H1 (cell line): ENCODE measurements around the gene CYB561. TPM values are rescaled to one million over a fixed set of nuclear protein-coding genes. Genes with fewer than 3 reads are reported as not detected.

Experiments used
- CTCF ChIA-PET: fragments of 300-600 bp; sonication (Branson Sonifier 250); formaldehyde crosslinking; loops from one replicate; lab custom pipeline; 2021; ENCODE audit not compliant: partially characterized antibody; lab: Charles Lee
- POLR2A ChIA-PET: fragments of 300-600 bp; sonication (Branson Sonifier 250); formaldehyde crosslinking; loops from one replicate; lab custom pipeline; 2021; ENCODE audit warnings: inconsistent platforms; ENCODE audit not compliant: partially characterized antibody; lab: Charles Lee
- DNase-seq, 2 experiments: peaks; one replicate each; pipeline versions ENCODE4 v3.0.0 to v3.0.0-alpha.2; 2010 to 2022; ENCODE audit warnings: low spot score in 2 of 2, low read depth in 1 of 2, mixed read lengths in 1 of 2
- FAIRE-seq: peaks from 2 replicates; lab custom pipeline; 2011; peaks lifted over from hg19 to GRCh38; lab: Jason Lieb, UNC
- H2AFZ ChIP-seq: 2 replicates; pipeline ENCODE4 v1.8.1; 2012; ENCODE audit warnings: low read length, inconsistent platforms
- H2AK5ac ChIP-seq: 2 replicates; pipeline ENCODE4 v1.6.1; 2013; ENCODE audit warnings: low read depth, low read length
- H2BK120ac ChIP-seq: replicated peaks from 2 replicates; pipeline ENCODE3; 2013; ENCODE audit warnings: low read depth, low read length, inconsistent platforms
- H2BK12ac ChIP-seq: 2 replicates; pipeline ENCODE4 v1.6.1; 2013; ENCODE audit warnings: low read depth, low read length
- H2BK15ac ChIP-seq: 2 replicates; pipeline ENCODE4 v1.6.1; 2013; ENCODE audit warnings: low read length
- H2BK20ac ChIP-seq: 2 replicates; pipeline ENCODE4 v1.6.1; 2013; ENCODE audit warnings: low read length
- H2BK5ac ChIP-seq: 2 replicates; pipeline ENCODE4 v1.6.1; 2013; ENCODE audit warnings: low read depth, low read length
- H3K14ac ChIP-seq: 2 replicates; pipeline ENCODE4 v1.6.1; 2013; ENCODE audit warnings: inconsistent platforms; ENCODE audit not compliant: insufficient read length
- H3K18ac ChIP-seq: 2 replicates; pipeline ENCODE4 v1.6.1; 2013; ENCODE audit warnings: low read length; ENCODE audit errors: extremely low read depth
- H3K23ac ChIP-seq: 2 replicates; pipeline ENCODE4 v1.6.1; 2013; ENCODE audit warnings: inconsistent platforms; ENCODE audit not compliant: insufficient read length
- H3K23me2 ChIP-seq: 2 replicates; pipeline ENCODE4 v1.6.1; 2013; ENCODE audit warnings: low read depth, low read length
- H3K27ac ChIP-seq: 2 replicates; pipeline ENCODE4 v1.6.1; 2011; ENCODE audit warnings: low read depth, low read length, inconsistent platforms
- H3K27me3 ChIP-seq, 4 experiments: replicated peaks in 1 of 4; 1 replicate in 1 of 4; 2 replicates in 3 of 4; pipeline versions ENCODE4 v1.6.1 to v1.8.1; 2011 to 2013; ENCODE audit warnings: low read length in 3 of 4, mild to moderate bottlenecking in 3 of 4, inconsistent platforms in 2 of 4, mixed read lengths in 2 of 4, moderate library complexity in 1 of 4; ENCODE audit not compliant: control insufficient read depth in 3 of 4, insufficient read depth in 3 of 4; ENCODE audit errors: extremely low read depth in 1 of 4
- H3K36me3 ChIP-seq, 4 experiments: 2 replicates each; pipeline versions ENCODE4 v1.6.1 to v1.8.1; 2011 to 2013; ENCODE audit warnings: mild to moderate bottlenecking in 4 of 4, low read length in 3 of 4, moderate library complexity in 2 of 4, control low read depth in 1 of 4, inconsistent platforms in 1 of 4; ENCODE audit not compliant: insufficient read depth in 4 of 4, control insufficient read depth in 2 of 4
- H3K4ac ChIP-seq: replicated peaks from 2 replicates; pipeline ENCODE3; 2013; ENCODE audit warnings: low read length, low read depth, mixed read lengths, inconsistent platforms; ENCODE audit not compliant: insufficient read length
- H3K4me1 ChIP-seq, 4 experiments: replicated peaks in 1 of 4; 1 replicate in 1 of 4; 2 replicates in 3 of 4; pipeline versions ENCODE4 v1.6.1 to v1.8.1; 2011 to 2013; ENCODE audit warnings: low read length in 3 of 4, inconsistent platforms in 2 of 4, mixed read lengths in 1 of 4; ENCODE audit not compliant: insufficient read depth in 4 of 4, control insufficient read depth in 3 of 4
- H3K4me2 ChIP-seq, 2 experiments: 2 replicates each; pipeline versions ENCODE4 v1.6.1 to v1.8.1; 2011 to 2013; ENCODE audit warnings: low read depth in 2 of 2, low read length in 2 of 2, control low read depth in 1 of 2, inconsistent platforms in 1 of 2, mild to moderate bottlenecking in 1 of 2; ENCODE audit not compliant: insufficient read depth in 1 of 2
- H3K4me3 ChIP-seq, 4 experiments: fragments of 200-600, 300-600 bp in 1 of 4; sonication (generic), shearing (Covaris generic), sonication (Bioruptor Twin) in 1 of 4; 2 replicates each; pipeline versions ENCODE4 v1.5.1 to v1.8.1; 2011 to 2016; ENCODE audit warnings: low read length in 4 of 4, low read depth in 3 of 4, control low read depth in 2 of 4, inconsistent platforms in 2 of 4, mild to moderate bottlenecking in 2 of 4, mixed read lengths in 1 of 4, moderate library complexity in 1 of 4; ENCODE audit not compliant: insufficient read depth in 2 of 4; ENCODE audit errors: extremely low read depth in 1 of 4
- H3K56ac ChIP-seq: replicated peaks from 2 replicates; pipeline ENCODE3; 2013; ENCODE audit warnings: low read depth, mild to moderate bottlenecking, mixed read lengths, low read length, inconsistent platforms; ENCODE audit not compliant: insufficient read length
- H3K79me1 ChIP-seq: 2 replicates; pipeline ENCODE4 v1.6.1; 2013; ENCODE audit warnings: low read depth, low read length, control low read depth
- H3K79me2 ChIP-seq, 2 experiments: 2 replicates each; pipeline versions ENCODE4 v1.6.1 to v1.8.1; 2012 to 2013; ENCODE audit warnings: low read length in 2 of 2, mild to moderate bottlenecking in 2 of 2, inconsistent platforms in 1 of 2; ENCODE audit not compliant: insufficient read depth in 2 of 2, control insufficient read depth in 1 of 2
- H3K9ac ChIP-seq, 4 experiments: replicated peaks in 1 of 4; 1 replicate in 1 of 4; 2 replicates in 3 of 4; pipeline versions ENCODE4 v1.6.1 to v1.8.1; 2011 to 2013; ENCODE audit warnings: low read depth in 3 of 4, low read length in 3 of 4, control low read depth in 2 of 4, mild to moderate bottlenecking in 2 of 4, moderate library complexity in 2 of 4, inconsistent platforms in 1 of 4; ENCODE audit errors: extremely low read depth in 1 of 4
- H3K9me3 ChIP-seq, 2 experiments: 2 replicates each; pipeline versions ENCODE4 v1.6.1 to v1.8.1; 2012 to 2013; ENCODE audit warnings: mild to moderate bottlenecking in 2 of 2, moderate library complexity in 2 of 2, control low read depth in 1 of 2, inconsistent platforms in 1 of 2, low read depth in 1 of 2, low read length in 1 of 2, mixed read lengths in 1 of 2; ENCODE audit not compliant: insufficient read depth in 2 of 2
- H4K20me1 ChIP-seq, 2 experiments: replicated peaks in 1 of 2; 2 replicates each; pipeline versions ENCODE3 to v1.8.1; 2011 to 2013; ENCODE audit warnings: inconsistent platforms in 2 of 2, low read length in 2 of 2, mild to moderate bottlenecking in 1 of 2; ENCODE audit not compliant: insufficient read depth in 2 of 2, control insufficient read depth in 1 of 2
- H4K5ac ChIP-seq: 2 replicates; pipeline ENCODE4 v1.6.1; 2013; ENCODE audit warnings: low read length, low read depth, mixed read lengths, inconsistent platforms; ENCODE audit not compliant: insufficient read length
- H4K8ac ChIP-seq: 2 replicates; pipeline ENCODE4 v1.8.0; 2013; ENCODE audit warnings: mild to moderate bottlenecking, moderate library complexity, low read length, inconsistent platforms; ENCODE audit not compliant: insufficient read depth; ENCODE audit errors: extremely low read depth
- H4K91ac ChIP-seq: replicated peaks from 2 replicates; pipeline ENCODE3; 2013; ENCODE audit warnings: low read length, mixed read lengths, inconsistent platforms; ENCODE audit not compliant: insufficient read length
- CBX8 ChIP-seq: fragments of 300-800, 300-1000 bp; sonication (generic); IDR thresholded peaks from 2 replicates; pipeline ENCODE4 v1.7.1; 2016; ENCODE audit warnings: low read depth, low read length, borderline replicate concordance
- CEBPB ChIP-seq: IDR thresholded peaks from 2 replicates; pipeline ENCODE4 v1.6.1; 2012; ENCODE audit warnings: low read depth, low read length
- EP300 ChIP-seq, 2 experiments: IDR thresholded peaks; 1 replicate in 1 of 2; 2 replicates in 1 of 2; pipeline ENCODE4 v1.6.1; 2011 to 2012; ENCODE audit warnings: low read depth in 2 of 2, low read length in 2 of 2, mild to moderate bottlenecking in 2 of 2, borderline replicate concordance in 1 of 2, inconsistent platforms in 1 of 2, moderate library complexity in 1 of 2
- FOSL1 ChIP-seq: IDR thresholded peaks from 2 replicates; pipeline ENCODE4 v1.6.1; 2011; ENCODE audit warnings: mild to moderate bottlenecking, low read depth, low read length, moderate library complexity; ENCODE audit not compliant: insufficient read depth
- HDAC2 ChIP-seq, 2 experiments: fragments of 300-600 bp in 1 of 2; sonication (generic) in 1 of 2; IDR thresholded peaks; 2 replicates each; pipeline ENCODE4 v1.6.1; 2011 to 2012; ENCODE audit warnings: low read depth in 2 of 2, low read length in 2 of 2, mild to moderate bottlenecking in 2 of 2, moderate library complexity in 2 of 2, borderline replicate concordance in 1 of 2, inconsistent platforms in 1 of 2
- NANOG ChIP-seq: IDR thresholded peaks from 2 replicates; pipeline ENCODE4 v1.6.1; 2011; ENCODE audit warnings: low read length, low read depth, mild to moderate bottlenecking, inconsistent platforms; ENCODE audit not compliant: insufficient read depth, poor library complexity, severe bottlenecking
- RFX5 ChIP-seq: IDR thresholded peaks from 2 replicates; pipeline ENCODE4 v1.6.1; 2011; ENCODE audit warnings: low read depth, low read length, improper control_type of control experiment, borderline replicate concordance
- RXRA ChIP-seq: IDR thresholded peaks from 2 replicates; pipeline ENCODE4 v1.6.1; 2011; ENCODE audit warnings: low read depth, mild to moderate bottlenecking, low read length, moderate library complexity; ENCODE audit not compliant: insufficient read depth
- TAF1 ChIP-seq: IDR thresholded peaks from 2 replicates; pipeline ENCODE4 v1.6.1; 2011; ENCODE audit warnings: mild to moderate bottlenecking, low read depth, low read length
- WGBS, 2 experiments: shearing (Covaris generic) in 1 of 2; methylation state at CpG; one replicate each; pipeline versions ENCODE4 v1.1.6 to v1.1.7; 2013 to 2015; ENCODE audit warnings: low lambda C conversion rate in 2 of 2, mixed read lengths in 2 of 2, inconsistent platforms in 1 of 2, low coverage in 1 of 2, missing lambda C conversion rate in 1 of 2; ENCODE audit not compliant: insufficient replicate concordance in 2 of 2, insufficient coverage in 1 of 2, insufficient read length in 1 of 2; ENCODE audit errors: extremely low coverage in 1 of 2, missing lambda C conversion rate in 1 of 2; 5-methylcytosine and 5-hydroxymethylcytosine counted together
- polyA plus RNA-seq, 7 experiments: library from polyadenylated mRNA; depleted of rRNA in 3 of 7; stranded (reverse) in 5 of 7; unstranded in 2 of 7; fragments of >200 nt in 5 of 7; fragments of 200-250 nt in 2 of 7; gene quantifications; 1 replicate in 5 of 7; 2 replicates in 1 of 7; 4 replicates in 1 of 7; pipeline versions ENCODE4 v1.2.1 to v1.2.3, GENCODE V29; 2011 to 2013; ENCODE audit warnings: missing spikeins in 2 of 7, mixed read lengths in 2 of 7
- total RNA-seq: library from RNA; stranded (reverse); fragmentation: NEBNext Ultra II Directional; extraction: Animal tissue kit (Norgen Biotek cat#: 25700); gene quantifications from 2 replicates; pipeline ENCODE4 v1.2.1, GENCODE V29; 2021
- TF ChIP-seq, protein P1 (sequence below): IDR thresholded peaks from 2 replicates; pipeline ENCODE4 v1.6.1; 2012; ENCODE audit warnings: low read length, inconsistent platforms

The CYB561 gene
- total and polyA plus RNA-seq, 2 of the 8 experiments (the other 6 are each of a cell fraction or from before 2014, with no cell fraction given): 19.7 to 23.4 TPM

DNA sequence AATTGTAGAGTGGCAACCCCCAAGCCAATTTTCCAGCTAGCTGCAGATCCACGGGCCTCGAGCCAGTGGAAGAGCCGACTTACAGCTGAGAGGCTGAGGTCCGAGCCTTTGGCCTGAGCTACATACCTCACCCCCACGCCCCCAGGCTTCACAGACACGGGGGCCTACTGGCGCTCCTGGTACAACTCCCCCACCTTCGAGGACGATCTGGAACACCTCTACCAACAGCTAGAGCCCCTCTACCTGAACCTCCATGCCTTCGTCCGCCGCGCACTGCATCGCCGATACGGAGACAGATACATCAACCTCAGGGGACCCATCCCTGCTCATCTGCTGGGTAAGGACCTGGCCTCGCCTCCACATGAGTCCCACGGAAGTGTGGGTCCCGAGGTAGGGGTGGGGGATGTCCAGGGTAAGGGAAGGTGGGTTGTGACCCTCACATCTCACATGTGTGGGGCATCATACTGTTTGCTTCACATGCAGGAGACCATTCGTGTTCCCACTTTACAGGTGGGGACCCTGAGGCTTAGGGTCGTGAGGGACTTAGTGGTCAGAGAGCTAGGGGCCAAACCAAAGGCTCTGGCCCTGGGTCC, 34.2 kb upstream of the CYB561 start:
- Histone ChIP-seq H3K79me2 (no peaks in the 10 kb centered on the region), H2BK20ac (no peak overlapping the region), H3K27ac (no peak overlapping the region), H3K79me1 (no peaks in the 10 kb centered on the region), H3K4me2 (no peak overlapping the region), H3K23ac (no peak overlapping the region), H2AK5ac (no peak overlapping the region), H3K9ac (no peak overlapping the region), H3K56ac (no peak overlapping the region), H3K9me3 (no peaks in the 10 kb centered on the region), H3K36me3 (no peaks in the 10 kb centered on the region), H4K91ac (no peak overlapping the region), H4K5ac (no peak overlapping the region), H3K4me1 (peaks cover 0 to 22% (median 16%) of the 10 kb centered on the region in 4 experiments; a peak in 6 of 7 replicates), H3K14ac (no peak overlapping the region), H3K4ac (no peak overlapping the region), H2BK120ac (no peak overlapping the region), H2BK12ac (no peak overlapping the region), H4K8ac (no peak overlapping the region; the same call in 1 of the 2 replicates), H2BK5ac (no peak overlapping the region), H3K27me3 (peaks cover 0 to 24% (median 16%) of the 10 kb centered on the region in 4 experiments; a peak in 5 of 7 replicates), H2AFZ (no peak overlapping the region), H2BK15ac (no peak overlapping the region), H3K4me3 (no peak overlapping the region), H3K23me2 (peaks cover 11% of the 10 kb centered on the region), H3K18ac (no peak overlapping the region), H4K20me1 (no peaks in the 10 kb centered on the region)
- 96% methylated on average over 21 of the region's 21 CpGs; no CpG with 5 or more reads in 1 of the 2 experiments for WGBS, 2 experiments
- CTCF ChIA-PET: interaction anchor here (0.5 to 27.9 kb wide), 19 partner anchors 9 to 378 kb away, joined by 3 to 758 read pairs (median 5); partner anchors contain the start of genes CYB561 and KCNH6
- DNase-seq (no peak), FAIRE-seq (no peak)
- POLR2A ChIA-PET: interaction anchor here (1.2 to 1.6 kb wide), 2 partner anchors 10 to 37 kb away, joined by 3 to 6 read pairs; no protein-coding TSS in a partner anchor
- TF ChIP-seq EP300 (IDR thresholded peaks at IDR 0.05; ENCODE audit: borderline replicate concordance in 1 of 2, low read depth in 2 of 2, low read length in 2 of 2): no peak
- TF ChIP-seq, protein P1, sequence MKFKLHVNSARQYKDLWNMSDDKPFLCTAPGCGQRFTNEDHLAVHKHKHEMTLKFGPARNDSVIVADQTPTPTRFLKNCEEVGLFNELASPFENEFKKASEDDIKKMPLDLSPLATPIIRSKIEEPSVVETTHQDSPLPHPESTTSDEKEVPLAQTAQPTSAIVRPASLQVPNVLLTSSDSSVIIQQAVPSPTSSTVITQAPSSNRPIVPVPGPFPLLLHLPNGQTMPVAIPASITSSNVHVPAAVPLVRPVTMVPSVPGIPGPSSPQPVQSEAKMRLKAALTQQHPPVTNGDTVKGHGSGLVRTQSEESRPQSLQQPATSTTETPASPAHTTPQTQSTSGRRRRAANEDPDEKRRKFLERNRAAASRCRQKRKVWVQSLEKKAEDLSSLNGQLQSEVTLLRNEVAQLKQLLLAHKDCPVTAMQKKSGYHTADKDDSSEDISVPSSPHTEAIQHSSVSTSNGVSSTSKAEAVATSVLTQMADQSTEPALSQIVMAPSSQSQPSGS: no peak
- TF ChIP-seq FOSL1: no peak
- TF ChIP-seq HDAC2 (IDR thresholded peaks at IDR 0.05; ENCODE audit: borderline replicate concordance in 1 of 2, low read depth in 2 of 2, low read length in 2 of 2): no peak
- TF ChIP-seq RFX5: no peak
- TF ChIP-seq TAF1: no peak
- TF ChIP-seq NANOG: no peak
- TF ChIP-seq CEBPB: no peak
- TF ChIP-seq CBX8: no peak
- TF ChIP-seq RXRA: no peak
